Measurements from ENCODE around the gene PSMB11. TPM values are rescaled to one million over a fixed set of nuclear protein-coding genes. Genes with fewer than 3 reads are reported as not detected.

The PSMB11 gene
- total RNA-seq, 6 experiments from 2014 or later, result 0.12 TPM; not detected in 5

GRCh38 chr14:23020143-23021128 lies 21.6 kb upstream of the PSMB11 start:
- H3K27me3 Mint-ChIP-seq (ENCODE audit: insufficient read depth), result no peaks in the 10 kb centered on the region; the same call in 1 of the 2 replicates
- TF ChIP-seq CTCF (IDR thresholded peaks at IDR 0.05), result no peak
- no peak for DNase-seq
- H3K36me3 Mint-ChIP-seq (ENCODE audit: low read depth), result peaks cover 9% of the 10 kb centered on the region
- peaks cover 16% of the 10 kb centered on the region for H3K4me1 Mint-ChIP-seq (ENCODE audit: low read depth)
- H3K27ac Mint-ChIP-seq, result no peak overlapping the region
- no peaks in the 10 kb centered on the region for H3K9me3 Mint-ChIP-seq
- no peak overlapping the region for H3K4me3 Mint-ChIP-seq

GRCh38 chr14:23021434-23021833 lies 20.6 kb upstream of the PSMB11 start:
- H3K9me3 Mint-ChIP-seq, result no peaks in the 10 kb centered on the region
- no peaks in the 10 kb centered on the region; the same call in 1 of the 2 replicates for H3K27me3 Mint-ChIP-seq (ENCODE audit: insufficient read depth)
- peaks cover 18% of the 10 kb centered on the region for H3K36me3 Mint-ChIP-seq (ENCODE audit: low read depth)
- no peak for TF ChIP-seq CTCF (IDR thresholded peaks at IDR 0.05)
- DNase-seq, result no peak
- H3K4me3 Mint-ChIP-seq, result no peak overlapping the region
- H3K4me1 Mint-ChIP-seq (ENCODE audit: low read depth), result peaks cover 18% of the 10 kb centered on the region
- no peak overlapping the region for H3K27ac Mint-ChIP-seq

GRCh38 chr14:23021889-23022442 lies 20.0 kb upstream of the PSMB11 start:
- DNase-seq, result no peak
- H3K27ac Mint-ChIP-seq, result no peak overlapping the region
- peaks cover 18% of the 10 kb centered on the region for H3K4me1 Mint-ChIP-seq (ENCODE audit: low read depth)
- no peaks in the 10 kb centered on the region; the same call in 1 of the 2 replicates for H3K27me3 Mint-ChIP-seq (ENCODE audit: insufficient read depth)
- H3K9me3 Mint-ChIP-seq, result no peaks in the 10 kb centered on the region
- H3K36me3 Mint-ChIP-seq (ENCODE audit: low read depth), result peaks cover 18% of the 10 kb centered on the region
- no peak overlapping the region for H3K4me3 Mint-ChIP-seq
- no peak for TF ChIP-seq CTCF (IDR thresholded peaks at IDR 0.05)

- Mint-ChIP-seq H3K36me3 (ENCODE audit: low read depth) (peaks cover 26% of the 10 kb centered on the region), H3K4me1 (ENCODE audit: low read depth) (peaks cover 18% of the 10 kb centered on the region), H3K27ac (no peak overlapping the region), H3K9me3 (no peaks in the 10 kb centered on the region), H3K4me3 (no peak overlapping the region), H3K27me3 (ENCODE audit: insufficient read depth) (no peaks in the 10 kb centered on the region; the same call in 1 of the 2 replicates)
- TF ChIP-seq CTCF (IDR thresholded peaks at IDR 0.05), result no peak
- no peak for DNase-seq
These were observed 18.8 kb upstream of the PSMB11 start for GRCh38 chr14:23023022-23023794.

GRCh38 chr14:23023795-23024152 lies 18.2 kb upstream of the PSMB11 start:
- Mint-ChIP-seq H3K27me3 (ENCODE audit: insufficient read depth) (no peaks in the 10 kb centered on the region; the same call in 1 of the 2 replicates), H3K4me1 (ENCODE audit: low read depth) (peaks cover 21% of the 10 kb centered on the region), H3K4me3 (no peak overlapping the region), H3K27ac (no peak overlapping the region; the same call in 1 of the 2 replicates), H3K9me3 (no peaks in the 10 kb centered on the region), H3K36me3 (ENCODE audit: low read depth) (peaks cover 29% of the 10 kb centered on the region)
- DNase-seq, result no peak
- TF ChIP-seq CTCF (IDR thresholded peaks at IDR 0.05), result no peak
